CD1c-positive myeloid dendritic cell (primary cell): ENCODE measurements around the gene INCENP.
A peak's percentile ranks its signal among the peaks of the same experiment; 100 is the strongest.

Experiments
- DNase-seq: peaks from one replicate; pipeline ENCODE4 v3.0.0-alpha.2; 2016; ENCODE audit errors: extremely low spot score

Gene INCENP

GRCh38 chr11:62124186-62125113, 639 bp downstream of the INCENP start:
- DNase-seq = peak; percentile 54

- no peak for DNase-seq
These were observed 1.5 kb downstream of the INCENP start for GRCh38 chr11:62125316-62125715.

- peak; percentile 27 for DNase-seq
These were observed 2.1 kb downstream of the INCENP start for GRCh38 chr11:62125881-62126280.

GRCh38 chr11:62127426-62127825, 3.6 kb downstream of the INCENP start:
- no peak for DNase-seq

- DNase-seq = no peak
These were observed 4.3 kb downstream of the INCENP start for GRCh38 chr11:62127941-62128770.

- DNase-seq = no peak
These were observed 5.0 kb downstream of the INCENP start for GRCh38 chr11:62128835-62129234.

- no peak for DNase-seq
These were observed 5.9 kb downstream of the INCENP start for GRCh38 chr11:62129590-62130282.

GRCh38 chr11:62130283-62131169, 6.7 kb downstream of the INCENP start:
- DNase-seq = no peak

- DNase-seq = no peak
These were observed 7.3 kb downstream of the INCENP start for GRCh38 chr11:62131170-62131464.

GRCh38 chr11:62132191-62132590, 8.4 kb downstream of the INCENP start:
- no peak for DNase-seq

- DNase-seq = no peak
These were observed 9.0 kb downstream of the INCENP start for GRCh38 chr11:62132689-62133293.

GRCh38 chr11:62133328-62134065, 9.7 kb downstream of the INCENP start:
- no peak for DNase-seq

GRCh38 chr11:62137276-62137861, 13.6 kb downstream of the INCENP start:
- DNase-seq = no peak

- DNase-seq = no peak
These were observed 14.2 kb downstream of the INCENP start for GRCh38 chr11:62137881-62138629.

GRCh38 chr11:62138630-62139425, 15.0 kb downstream of the INCENP start:
- DNase-seq = no peak

- DNase-seq = no peak
These were observed 15.9 kb downstream of the INCENP start for GRCh38 chr11:62139526-62140303.
